ENCODE data around the gene MEX3D.

The MEX3D gene

DNA sequence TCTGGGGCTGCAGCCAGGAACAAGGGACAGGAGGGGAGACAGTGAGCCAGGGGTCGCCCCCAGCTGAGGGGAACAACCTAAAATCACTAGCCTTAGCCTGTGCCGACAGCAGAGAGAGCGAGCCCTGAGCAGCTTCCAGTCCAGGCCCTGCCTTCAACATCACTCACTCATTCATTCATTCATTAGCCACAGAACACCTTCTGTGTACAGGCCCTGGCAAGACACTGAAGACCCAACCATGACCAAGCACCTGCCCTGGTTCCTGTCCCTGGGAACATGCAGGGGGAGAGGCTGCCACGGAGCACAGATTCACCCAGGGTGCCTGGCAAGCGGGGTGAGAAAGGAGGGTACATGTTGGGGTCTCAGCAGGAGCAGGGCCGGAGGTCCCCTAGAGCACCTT lies 4.9 kb downstream of the MEX3D start:
- TF ChIP-seq RAD21 (IDR thresholded peaks at IDR 0.05; ENCODE audit: low read depth) (no peak), CREB1 (IDR thresholded peaks at IDR 0.05; ENCODE audit: low read depth) (no peak), CEBPB (IDR thresholded peaks at IDR 0.05) (no peak), NFIC (IDR thresholded peaks at IDR 0.05) (no peak), EGR1 (IDR thresholded peaks at IDR 0.05) (no peak), FOXM1 (IDR thresholded peaks at IDR 0.05; ENCODE audit: borderline replicate concordance, low read depth) (no peak), TEAD4 (IDR thresholded peaks at IDR 0.05) (no peak), TCF12 (IDR thresholded peaks at IDR 0.05; ENCODE audit: low read depth) (no peak), ZBTB7A (IDR thresholded peaks at IDR 0.05; ENCODE audit: low read depth) (no peak), YY1 (IDR thresholded peaks at IDR 0.05; ENCODE audit: low read depth) (no peak), TAF1 (IDR thresholded peaks at IDR 0.05; ENCODE audit: low read depth) (no peak), EP300 (IDR thresholded peaks at IDR 0.05; ENCODE audit: borderline replicate concordance) (no peak)
- TF ChIP-seq, protein P1, sequence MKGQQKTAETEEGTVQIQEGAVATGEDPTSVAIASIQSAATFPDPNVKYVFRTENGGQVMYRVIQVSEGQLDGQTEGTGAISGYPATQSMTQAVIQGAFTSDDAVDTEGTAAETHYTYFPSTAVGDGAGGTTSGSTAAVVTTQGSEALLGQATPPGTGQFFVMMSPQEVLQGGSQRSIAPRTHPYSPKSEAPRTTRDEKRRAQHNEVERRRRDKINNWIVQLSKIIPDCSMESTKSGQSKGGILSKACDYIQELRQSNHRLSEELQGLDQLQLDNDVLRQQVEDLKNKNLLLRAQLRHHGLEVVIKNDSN (IDR thresholded peaks at IDR 0.05): no peak
- TF ChIP-seq, protein P2, sequence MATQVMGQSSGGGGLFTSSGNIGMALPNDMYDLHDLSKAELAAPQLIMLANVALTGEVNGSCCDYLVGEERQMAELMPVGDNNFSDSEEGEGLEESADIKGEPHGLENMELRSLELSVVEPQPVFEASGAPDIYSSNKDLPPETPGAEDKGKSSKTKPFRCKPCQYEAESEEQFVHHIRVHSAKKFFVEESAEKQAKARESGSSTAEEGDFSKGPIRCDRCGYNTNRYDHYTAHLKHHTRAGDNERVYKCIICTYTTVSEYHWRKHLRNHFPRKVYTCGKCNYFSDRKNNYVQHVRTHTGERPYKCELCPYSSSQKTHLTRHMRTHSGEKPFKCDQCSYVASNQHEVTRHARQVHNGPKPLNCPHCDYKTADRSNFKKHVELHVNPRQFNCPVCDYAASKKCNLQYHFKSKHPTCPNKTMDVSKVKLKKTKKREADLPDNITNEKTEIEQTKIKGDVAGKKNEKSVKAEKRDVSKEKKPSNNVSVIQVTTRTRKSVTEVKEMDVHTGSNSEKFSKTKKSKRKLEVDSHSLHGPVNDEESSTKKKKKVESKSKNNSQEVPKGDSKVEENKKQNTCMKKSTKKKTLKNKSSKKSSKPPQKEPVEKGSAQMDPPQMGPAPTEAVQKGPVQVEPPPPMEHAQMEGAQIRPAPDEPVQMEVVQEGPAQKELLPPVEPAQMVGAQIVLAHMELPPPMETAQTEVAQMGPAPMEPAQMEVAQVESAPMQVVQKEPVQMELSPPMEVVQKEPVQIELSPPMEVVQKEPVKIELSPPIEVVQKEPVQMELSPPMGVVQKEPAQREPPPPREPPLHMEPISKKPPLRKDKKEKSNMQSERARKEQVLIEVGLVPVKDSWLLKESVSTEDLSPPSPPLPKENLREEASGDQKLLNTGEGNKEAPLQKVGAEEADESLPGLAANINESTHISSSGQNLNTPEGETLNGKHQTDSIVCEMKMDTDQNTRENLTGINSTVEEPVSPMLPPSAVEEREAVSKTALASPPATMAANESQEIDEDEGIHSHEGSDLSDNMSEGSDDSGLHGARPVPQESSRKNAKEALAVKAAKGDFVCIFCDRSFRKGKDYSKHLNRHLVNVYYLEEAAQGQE (IDR thresholded peaks at IDR 0.05; ENCODE audit: low read depth): no peak
- TF ChIP-seq, protein P3, sequence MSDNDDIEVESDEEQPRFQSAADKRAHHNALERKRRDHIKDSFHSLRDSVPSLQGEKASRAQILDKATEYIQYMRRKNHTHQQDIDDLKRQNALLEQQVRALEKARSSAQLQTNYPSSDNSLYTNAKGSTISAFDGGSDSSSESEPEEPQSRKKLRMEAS (IDR thresholded peaks at IDR 0.05): no peak

DNA sequence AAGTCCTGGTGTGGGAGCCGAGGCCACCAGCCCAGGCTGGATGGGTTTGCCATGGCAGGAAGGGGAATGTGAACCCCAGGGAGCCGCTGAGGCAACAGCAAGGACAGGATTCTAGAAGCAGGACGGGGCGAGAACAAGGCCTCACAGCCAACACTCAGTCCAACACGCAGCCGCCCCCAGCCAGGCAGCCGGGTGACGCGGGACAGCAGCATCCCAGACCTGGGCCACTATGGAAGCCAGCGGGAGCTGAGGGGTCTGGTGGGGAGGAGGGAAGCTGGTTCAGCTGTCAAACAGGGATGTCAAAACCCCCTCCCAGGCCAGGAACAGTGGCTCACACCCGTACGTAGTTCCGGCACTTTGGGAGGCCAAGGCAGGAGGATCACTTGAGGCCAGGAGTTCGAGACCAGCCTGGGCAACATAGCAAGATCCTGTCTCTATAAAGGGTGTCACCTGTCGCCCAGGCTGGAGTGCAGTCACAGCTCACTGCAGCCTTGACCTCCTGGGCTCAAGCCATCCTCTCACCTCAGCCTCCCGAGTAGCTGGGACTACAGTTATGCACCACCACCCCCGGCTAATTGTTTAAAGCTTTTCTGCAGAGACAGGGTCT lies 6.8 kb downstream of the MEX3D start:
- TF ChIP-seq TAF1 (IDR thresholded peaks at IDR 0.05; ENCODE audit: low read depth) (no peak), RAD21 (IDR thresholded peaks at IDR 0.05; ENCODE audit: low read depth) (no peak)

DNA sequence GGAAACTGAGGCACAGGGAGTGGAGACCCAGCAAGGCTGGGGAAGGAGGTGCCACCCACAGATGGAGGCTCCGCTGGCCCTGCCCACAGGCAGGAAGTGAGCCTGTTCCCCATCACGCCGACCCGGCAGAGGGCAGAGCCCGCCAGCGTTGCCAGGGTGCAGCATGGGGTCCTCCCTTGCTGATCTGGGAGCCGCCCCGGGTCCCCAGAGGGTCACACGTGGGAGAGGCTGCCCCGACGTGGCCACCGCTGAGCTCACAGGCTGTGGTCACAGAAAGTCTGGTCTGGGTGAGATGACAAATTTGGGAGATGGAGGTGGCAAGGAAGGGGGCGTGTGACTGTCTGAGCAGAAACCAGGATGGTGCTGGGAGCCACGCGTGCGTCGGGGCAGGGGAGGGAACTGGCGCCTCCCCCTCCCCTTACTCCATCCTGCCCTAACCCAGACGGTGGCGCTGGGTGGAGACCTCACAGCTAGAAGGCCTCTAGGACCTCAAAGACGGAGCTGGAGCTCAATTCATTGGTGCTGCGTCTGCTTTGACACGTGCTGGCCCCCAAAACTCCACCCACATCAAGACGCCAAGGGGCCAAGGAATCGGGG lies 7.7 kb downstream of the MEX3D start:
- no peak for TF ChIP-seq NFIC (IDR thresholded peaks at IDR 0.05)
- TF ChIP-seq TCF12 (IDR thresholded peaks at IDR 0.05; ENCODE audit: low read depth): no peak
- TF ChIP-seq, protein P2 (IDR thresholded peaks at IDR 0.05; ENCODE audit: low read depth): no peak
- TF ChIP-seq YY1 (IDR thresholded peaks at IDR 0.05; ENCODE audit: low read depth): no peak
- TF ChIP-seq TEAD4 (IDR thresholded peaks at IDR 0.05): no peak

DNA sequence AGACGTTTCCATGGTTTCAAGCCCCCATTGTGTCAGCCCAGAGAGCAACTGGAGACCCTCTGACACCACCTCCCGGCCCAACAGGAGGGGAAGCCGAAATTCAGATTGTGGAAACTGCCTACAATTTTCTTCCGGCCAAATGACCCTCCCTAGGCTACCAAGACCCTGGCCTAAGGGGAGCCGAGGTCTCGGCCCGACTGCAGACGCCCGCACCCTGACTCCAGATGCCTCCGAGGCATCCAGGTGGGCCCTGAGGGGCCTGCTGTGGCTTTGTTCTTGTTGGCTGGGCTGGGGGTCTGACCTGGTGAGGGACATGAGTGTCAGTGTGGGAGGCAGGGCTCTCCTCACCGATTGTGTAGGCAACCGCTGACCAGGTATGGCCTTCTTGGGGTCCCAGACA lies 9.6 kb downstream of the MEX3D start:
- TF ChIP-seq NFIC (IDR thresholded peaks at IDR 0.05): no peak

DNA sequence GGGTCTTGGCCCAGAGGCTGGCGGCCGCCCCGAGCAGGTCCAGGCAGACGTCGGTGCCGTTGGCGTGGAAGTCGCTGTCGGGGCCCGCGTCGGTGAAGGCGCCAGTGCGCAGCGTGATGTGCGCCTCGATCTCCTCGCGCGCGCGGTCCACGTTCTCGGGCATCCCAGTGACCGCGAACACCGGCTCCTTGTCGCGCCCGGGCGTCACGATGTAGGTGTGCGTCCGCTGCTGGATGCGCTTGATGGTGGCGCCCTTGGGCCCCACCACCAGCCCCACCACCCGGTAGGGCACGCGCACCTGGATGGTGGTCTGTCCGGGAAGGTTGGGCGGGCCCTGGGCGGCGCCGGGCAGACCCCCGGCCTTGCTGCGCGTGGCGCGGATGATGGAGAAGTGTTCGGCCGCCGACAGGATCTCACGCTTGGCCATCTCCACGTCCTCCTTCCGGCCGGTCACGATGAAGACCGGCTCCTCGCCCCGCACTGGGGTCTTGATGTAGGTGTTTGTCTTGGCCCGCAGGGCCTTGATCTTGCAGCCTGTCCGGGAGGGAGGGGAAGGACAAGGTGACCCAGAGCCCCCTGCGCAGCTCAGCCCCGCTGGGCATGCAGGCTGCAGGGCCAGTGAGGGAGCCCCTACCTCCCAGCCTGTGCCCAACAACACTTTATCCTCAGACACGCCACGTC lies 11.6 kb downstream of the MEX3D start:
- TF ChIP-seq RAD21 (IDR thresholded peaks at IDR 0.05; ENCODE audit: low read depth): no peak
- no peak for TF ChIP-seq CEBPB (IDR thresholded peaks at IDR 0.05)
- TF ChIP-seq EGR1 (IDR thresholded peaks at IDR 0.05): no peak
- no peak for TF ChIP-seq ZBTB7A (IDR thresholded peaks at IDR 0.05; ENCODE audit: low read depth)
- TF ChIP-seq, protein P2 (IDR thresholded peaks at IDR 0.05; ENCODE audit: low read depth): no peak
- no peak for TF ChIP-seq FOXM1 (IDR thresholded peaks at IDR 0.05; ENCODE audit: borderline replicate concordance, low read depth)
- no peak for TF ChIP-seq TCF12 (IDR thresholded peaks at IDR 0.05; ENCODE audit: low read depth)
- no peak for TF ChIP-seq TEAD4 (IDR thresholded peaks at IDR 0.05)
- TF ChIP-seq, protein P1 (IDR thresholded peaks at IDR 0.05): no peak
- TF ChIP-seq CREB1 (IDR thresholded peaks at IDR 0.05; ENCODE audit: low read depth): no peak
- no peak for TF ChIP-seq NFIC (IDR thresholded peaks at IDR 0.05)
- no peak for TF ChIP-seq TAF1 (IDR thresholded peaks at IDR 0.05; ENCODE audit: low read depth)
- TF ChIP-seq YY1 (IDR thresholded peaks at IDR 0.05; ENCODE audit: low read depth): no peak
- TF ChIP-seq EP300 (IDR thresholded peaks at IDR 0.05; ENCODE audit: borderline replicate concordance): no peak
- TF ChIP-seq, protein P3 (IDR thresholded peaks at IDR 0.05): no peak

Data from Ishikawa (cell line).